ENCODE data around the gene PROZ. TPM values are rescaled to one million over a fixed set of nuclear protein-coding genes. Genes with fewer than 3 reads are reported as not detected.

The PROZ gene
- total and polyA plus RNA-seq, 12 donors = 0.17 TPM; not detected in 11

DNA sequence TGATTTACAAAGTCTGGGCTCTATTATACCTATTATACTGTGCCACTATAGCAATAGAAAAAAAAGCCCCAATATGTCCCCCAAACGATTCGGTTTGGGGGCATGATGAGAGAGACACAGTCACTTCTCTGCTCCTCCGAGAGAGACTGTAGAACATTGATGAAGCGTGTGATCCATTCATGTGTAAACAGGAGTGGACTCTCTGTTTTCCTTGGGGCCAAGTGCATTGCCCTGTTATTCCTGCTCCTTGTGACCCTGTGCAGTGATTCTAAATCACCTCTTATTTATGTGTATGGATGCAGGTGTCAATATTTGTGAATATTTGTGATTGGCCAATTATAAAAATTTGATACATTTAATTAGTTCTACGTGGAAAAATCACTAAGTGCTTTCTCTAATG, 18.9 kb upstream of the PROZ start:
- 82 to 89% (median 86%) methylated on average over 5 of the region's 5 CpGs for WGBS, 4 donors
- H3K36me3 ChIP-seq (replicated peaks in 1 of 2) = no peaks in the 10 kb centered on the region
- H3K4me1 ChIP-seq (replicated peaks in 1 of 2) = no peaks in the 10 kb centered on the region
- no peak overlapping the region for H3K27ac ChIP-seq
- intact Hi-C loops (cut with DNase I) = no loop called here
- H3K9me3 ChIP-seq (replicated peaks in 1 of 3) = no peaks in the 10 kb centered on the region
- TF ChIP-seq, protein P1, sequence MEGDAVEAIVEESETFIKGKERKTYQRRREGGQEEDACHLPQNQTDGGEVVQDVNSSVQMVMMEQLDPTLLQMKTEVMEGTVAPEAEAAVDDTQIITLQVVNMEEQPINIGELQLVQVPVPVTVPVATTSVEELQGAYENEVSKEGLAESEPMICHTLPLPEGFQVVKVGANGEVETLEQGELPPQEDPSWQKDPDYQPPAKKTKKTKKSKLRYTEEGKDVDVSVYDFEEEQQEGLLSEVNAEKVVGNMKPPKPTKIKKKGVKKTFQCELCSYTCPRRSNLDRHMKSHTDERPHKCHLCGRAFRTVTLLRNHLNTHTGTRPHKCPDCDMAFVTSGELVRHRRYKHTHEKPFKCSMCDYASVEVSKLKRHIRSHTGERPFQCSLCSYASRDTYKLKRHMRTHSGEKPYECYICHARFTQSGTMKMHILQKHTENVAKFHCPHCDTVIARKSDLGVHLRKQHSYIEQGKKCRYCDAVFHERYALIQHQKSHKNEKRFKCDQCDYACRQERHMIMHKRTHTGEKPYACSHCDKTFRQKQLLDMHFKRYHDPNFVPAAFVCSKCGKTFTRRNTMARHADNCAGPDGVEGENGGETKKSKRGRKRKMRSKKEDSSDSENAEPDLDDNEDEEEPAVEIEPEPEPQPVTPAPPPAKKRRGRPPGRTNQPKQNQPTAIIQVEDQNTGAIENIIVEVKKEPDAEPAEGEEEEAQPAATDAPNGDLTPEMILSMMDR (IDR thresholded peaks at IDR 0.05) = no peak
- TF ChIP-seq POLR2A (IDR thresholded peaks at IDR 0.05) = no peak
- no peaks in the 10 kb centered on the region for H3K27me3 ChIP-seq
- DNase-seq = no peak
- H3K4me3 ChIP-seq = no peak overlapping the region

DNA sequence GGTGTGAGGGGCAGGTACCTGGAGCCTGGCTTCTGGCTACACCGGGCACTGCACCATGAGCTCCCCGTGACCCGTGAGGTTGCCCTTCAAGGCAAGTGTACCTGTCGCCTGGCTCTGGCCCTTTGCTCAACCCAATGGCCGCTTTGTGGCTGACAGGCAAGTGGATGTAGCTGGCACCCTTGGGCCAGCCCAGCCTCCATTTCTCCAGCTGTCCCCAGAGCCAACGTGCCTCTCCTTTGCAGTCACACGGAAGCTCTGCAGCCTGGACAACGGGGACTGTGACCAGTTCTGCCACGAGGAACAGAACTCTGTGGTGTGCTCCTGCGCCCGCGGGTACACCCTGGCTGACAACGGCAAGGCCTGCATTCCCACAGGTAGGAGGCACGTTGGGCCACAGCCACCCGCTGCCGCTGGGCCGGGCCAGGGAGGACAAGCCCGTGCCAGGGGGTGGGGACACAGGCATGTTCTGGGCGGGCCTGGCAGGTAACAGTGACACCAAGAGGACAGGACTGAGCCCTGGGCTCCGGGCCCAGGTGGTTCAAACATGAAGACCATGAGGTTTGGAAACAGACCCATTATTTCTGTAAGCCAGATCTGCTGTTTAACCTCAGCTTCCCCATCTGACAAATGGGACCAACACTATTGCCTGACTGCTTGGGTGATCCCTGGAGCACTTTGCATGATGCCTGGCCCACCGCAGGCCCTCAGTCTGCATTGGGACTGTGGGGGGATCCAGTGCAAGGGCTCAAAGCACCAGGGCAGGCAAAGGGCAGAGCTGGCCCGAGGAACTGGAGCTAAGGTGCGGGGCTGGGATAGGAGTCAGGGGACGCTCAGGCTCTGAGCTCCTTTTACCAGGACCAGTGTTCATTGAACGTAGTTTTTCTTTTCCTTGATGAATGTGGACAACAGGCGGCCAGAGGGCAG, 17.5 kb upstream of the PROZ start:
- WGBS, 4 donors = 91 to 95% (median 94%) methylated on average over 11 to 26 of the region's 26 CpGs
- TF ChIP-seq, protein P1 (IDR thresholded peaks at IDR 0.05) = no peak
- no peak for TF ChIP-seq POLR2A (IDR thresholded peaks at IDR 0.05)
- Histone ChIP-seq H3K4me1 (replicated peaks in 1 of 2) (no peaks in the 10 kb centered on the region), H3K9me3 (replicated peaks in 1 of 3) (no peaks in the 10 kb centered on the region), H3K4me3 (no peak overlapping the region), H3K36me3 (replicated peaks in 1 of 2) (no peaks in the 10 kb centered on the region), H3K27ac (no peak overlapping the region), H3K27me3 (no peaks in the 10 kb centered on the region)
- intact Hi-C loops (cut with DNase I) = no loop called here
- peak in 1 of 7 donors; percentile 47 for DNase-seq

DNA sequence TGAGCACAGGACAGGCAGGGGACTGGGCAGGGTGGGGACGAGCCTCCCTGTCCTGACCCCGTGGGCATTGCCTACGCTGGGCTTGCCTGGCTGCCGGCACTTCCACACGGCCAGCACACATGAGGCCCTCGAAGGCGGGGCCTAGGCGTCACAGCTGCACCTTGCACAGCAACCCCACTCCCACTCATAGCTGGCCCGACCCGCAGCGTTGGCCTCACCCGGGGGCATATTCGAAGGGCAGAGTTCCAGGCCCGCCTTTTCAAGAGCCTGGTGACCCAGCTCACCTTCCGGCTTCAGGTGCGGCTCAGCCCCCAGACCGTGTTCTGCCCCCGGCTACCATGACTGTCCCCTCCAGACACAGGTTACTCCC, 16.9 kb upstream of the PROZ start:
- no peak for TF ChIP-seq POLR2A (IDR thresholded peaks at IDR 0.05)
- TF ChIP-seq, protein P1 (IDR thresholded peaks at IDR 0.05) = no peak
- Histone ChIP-seq H3K27me3 (no peaks in the 10 kb centered on the region), H3K27ac (no peak overlapping the region), H3K4me3 (no peak overlapping the region), H3K4me1 (replicated peaks in 1 of 2) (no peaks in the 10 kb centered on the region), H3K36me3 (replicated peaks in 1 of 2) (no peaks in the 10 kb centered on the region), H3K9me3 (replicated peaks in 1 of 3) (no peaks in the 10 kb centered on the region)
- no peak for DNase-seq
- intact Hi-C loops (cut with DNase I) = no loop called here
- WGBS, 4 donors = 88 to 98% (median 92%) methylated on average over 6 to 18 of the region's 18 CpGs

DNA sequence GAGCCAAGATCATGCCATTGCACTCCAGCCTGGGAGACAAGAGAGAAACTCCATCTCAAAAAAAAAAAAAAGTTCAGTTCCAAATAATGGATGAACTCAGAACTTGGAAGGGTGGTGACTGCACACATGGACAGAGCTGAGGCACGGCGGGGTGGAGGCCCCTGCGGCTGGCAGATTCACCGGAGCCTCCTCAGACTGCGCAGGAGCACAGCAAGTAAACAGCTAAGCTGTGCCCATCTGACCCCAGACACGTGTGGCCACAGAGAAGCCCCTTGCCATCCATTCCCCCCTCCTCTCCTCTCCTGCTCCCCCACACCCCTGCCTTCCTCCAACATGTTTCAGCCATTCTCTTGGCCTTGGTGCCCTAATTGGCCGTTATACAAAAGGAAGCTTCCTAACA, 15.6 kb upstream of the PROZ start:
- no peak overlapping the region for H3K27ac ChIP-seq
- H3K9me3 ChIP-seq (replicated peaks in 1 of 3) = no peaks in the 10 kb centered on the region
- H3K27me3 ChIP-seq = no peaks in the 10 kb centered on the region
- no peaks in the 10 kb centered on the region for H3K4me1 ChIP-seq (replicated peaks in 1 of 2)
- no peak overlapping the region for H3K4me3 ChIP-seq
- 86 to 89% (median 87%) methylated on average over 7 of the region's 7 CpGs for WGBS, 4 donors
- TF ChIP-seq POLR2A (IDR thresholded peaks at IDR 0.05) = no peak
- TF ChIP-seq, protein P1 (IDR thresholded peaks at IDR 0.05) = no peak
- no peaks in the 10 kb centered on the region for H3K36me3 ChIP-seq (replicated peaks in 1 of 2)
- DNase-seq = no peak
- intact Hi-C loops (cut with DNase I) = no loop called here
